GM19240 (cell line): Measurements from ENCODE around the gene ABLIM2.

Experiments
- DNase-seq: peaks from one replicate; pipeline ENCODE4 v3.0.0; 2011; ENCODE audit warnings: low spot score; ENCODE audit not compliant: insufficient read length

The ABLIM2 gene

DNA sequence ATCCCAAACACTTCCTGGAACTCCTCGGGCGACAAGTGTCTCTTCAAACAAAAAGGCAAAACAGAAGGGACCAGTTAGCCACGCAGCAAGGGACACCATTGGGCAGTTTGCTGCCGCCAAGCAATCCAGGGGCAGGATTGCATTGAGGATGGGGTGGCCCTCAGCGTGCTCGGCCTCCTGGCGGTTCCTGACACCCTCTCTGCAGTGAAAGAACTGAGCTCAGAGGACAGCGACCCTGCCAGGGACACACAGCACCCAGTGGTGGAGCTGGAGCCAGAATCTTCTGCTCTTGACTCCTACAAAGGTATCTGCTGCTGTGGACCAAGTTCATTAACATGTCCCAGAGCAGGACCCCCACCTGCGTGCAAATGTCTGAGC, 191.6 kb downstream of the ABLIM2 start:
- DNase-seq: no peak

DNA sequence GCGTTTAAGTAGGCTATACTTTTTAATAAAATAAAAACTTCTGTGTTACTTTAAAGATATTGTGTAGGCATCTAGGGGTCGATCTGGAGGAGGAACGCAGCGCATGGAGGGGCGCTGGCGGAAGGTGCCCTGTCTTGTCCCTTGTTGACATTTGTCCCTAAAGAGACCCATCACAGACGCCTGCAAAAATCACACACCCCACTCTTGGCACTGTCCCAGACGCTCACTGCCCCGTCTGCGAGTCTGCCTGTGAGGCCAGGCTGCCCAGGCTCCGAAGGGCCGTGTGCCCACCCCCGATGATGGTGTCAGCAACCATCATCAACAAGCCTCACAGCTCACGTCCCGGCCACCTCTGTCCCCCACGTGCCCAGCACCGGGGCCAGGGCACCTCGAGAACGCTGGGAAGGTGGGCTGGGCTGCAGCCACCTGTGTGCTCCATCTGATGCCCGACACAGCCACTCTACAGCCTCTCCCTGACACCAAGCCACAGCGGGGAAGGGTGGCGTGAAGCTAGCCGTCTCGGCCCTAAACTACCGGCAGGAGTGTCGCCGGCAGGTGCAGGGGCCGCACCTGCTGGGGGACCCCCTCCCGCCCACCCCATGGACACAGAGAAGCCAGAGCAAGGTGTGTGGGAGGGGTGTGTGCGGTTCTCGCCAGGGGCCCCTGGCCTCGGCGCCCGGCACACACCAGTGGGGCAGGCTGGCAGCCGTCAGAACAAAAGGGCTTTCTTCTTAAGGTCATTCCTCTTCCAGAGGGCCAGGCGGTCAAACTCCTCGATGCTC, 192.1 kb downstream of the ABLIM2 start:
- DNase-seq: no peak

DNA sequence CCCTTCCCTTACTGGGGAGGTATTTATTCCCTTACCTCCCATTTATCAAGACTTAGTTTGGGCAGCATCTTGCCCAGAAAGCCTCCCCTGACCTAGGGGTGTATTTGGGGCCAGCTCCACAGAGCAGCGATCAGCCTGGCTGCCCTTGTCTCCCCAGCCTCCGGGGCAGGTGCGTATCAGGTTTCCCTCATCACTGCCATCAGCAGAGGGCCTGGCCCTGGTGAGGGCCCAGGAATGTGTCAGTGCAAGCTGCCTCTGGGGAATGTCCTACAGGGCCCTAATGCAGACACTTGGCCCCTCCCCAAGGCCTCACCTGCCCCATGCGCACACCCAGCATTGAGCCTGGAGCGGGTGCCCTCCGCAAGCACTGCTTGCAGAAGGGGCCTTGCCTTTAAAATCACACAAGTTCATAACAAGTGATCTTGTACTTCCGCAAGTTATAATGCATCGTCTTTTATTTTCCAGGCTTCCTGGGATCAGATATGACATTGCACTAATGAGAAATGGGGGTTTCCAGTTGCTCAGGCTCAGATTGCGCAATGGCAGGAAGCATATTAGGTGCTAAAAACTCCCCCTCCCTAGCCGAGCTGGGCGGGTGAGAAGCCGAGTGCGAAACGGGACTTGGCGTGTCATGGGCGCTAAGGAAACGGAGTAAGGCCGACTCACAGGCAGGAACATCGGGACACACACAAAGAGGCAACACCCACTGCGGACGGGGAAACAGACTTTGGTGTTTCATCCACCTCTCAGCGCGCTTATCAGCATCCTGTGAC, 193.5 kb downstream of the ABLIM2 start:
- DNase-seq: no peak

DNA sequence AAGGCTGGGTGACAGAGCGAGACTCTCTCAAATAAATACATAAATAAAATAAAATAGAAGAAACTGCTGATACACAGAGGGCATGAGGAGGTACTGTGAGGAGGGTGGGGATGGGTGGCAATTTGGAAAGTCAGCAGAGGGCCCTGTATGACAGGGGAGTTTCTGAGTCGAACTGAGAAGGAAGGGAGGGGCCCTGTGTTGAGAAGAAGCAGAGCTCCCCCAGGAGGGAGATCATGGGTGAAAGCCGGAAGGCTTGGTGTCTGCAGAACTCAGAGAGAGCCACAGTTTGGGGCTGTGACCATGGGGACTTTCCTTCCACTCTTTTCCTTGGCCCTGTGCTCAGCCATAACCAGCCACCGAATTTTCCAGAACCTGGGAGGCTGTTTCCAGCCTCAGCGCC, 194.2 kb downstream of the ABLIM2 start:
- no peak for DNase-seq

DNA sequence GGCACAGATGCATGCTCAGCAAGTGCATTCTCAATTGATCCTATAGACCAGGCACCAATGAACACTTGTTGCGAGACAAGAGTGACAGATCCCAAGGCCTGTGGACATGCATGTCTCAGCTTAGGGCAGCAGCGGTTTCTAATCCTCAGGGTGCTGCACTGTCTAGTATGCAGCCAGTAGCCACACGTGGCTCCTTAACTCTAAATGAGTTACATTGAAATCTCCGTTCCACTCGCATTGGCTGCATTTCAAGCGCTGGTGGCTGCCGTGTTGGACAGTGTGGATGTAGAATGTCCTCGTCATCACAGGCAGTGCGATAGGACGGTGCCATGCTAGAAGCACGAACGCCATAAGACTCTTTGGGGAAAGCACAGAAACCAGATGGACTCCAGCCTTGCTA, 194.9 kb downstream of the ABLIM2 start:
- DNase-seq: no peak

DNA sequence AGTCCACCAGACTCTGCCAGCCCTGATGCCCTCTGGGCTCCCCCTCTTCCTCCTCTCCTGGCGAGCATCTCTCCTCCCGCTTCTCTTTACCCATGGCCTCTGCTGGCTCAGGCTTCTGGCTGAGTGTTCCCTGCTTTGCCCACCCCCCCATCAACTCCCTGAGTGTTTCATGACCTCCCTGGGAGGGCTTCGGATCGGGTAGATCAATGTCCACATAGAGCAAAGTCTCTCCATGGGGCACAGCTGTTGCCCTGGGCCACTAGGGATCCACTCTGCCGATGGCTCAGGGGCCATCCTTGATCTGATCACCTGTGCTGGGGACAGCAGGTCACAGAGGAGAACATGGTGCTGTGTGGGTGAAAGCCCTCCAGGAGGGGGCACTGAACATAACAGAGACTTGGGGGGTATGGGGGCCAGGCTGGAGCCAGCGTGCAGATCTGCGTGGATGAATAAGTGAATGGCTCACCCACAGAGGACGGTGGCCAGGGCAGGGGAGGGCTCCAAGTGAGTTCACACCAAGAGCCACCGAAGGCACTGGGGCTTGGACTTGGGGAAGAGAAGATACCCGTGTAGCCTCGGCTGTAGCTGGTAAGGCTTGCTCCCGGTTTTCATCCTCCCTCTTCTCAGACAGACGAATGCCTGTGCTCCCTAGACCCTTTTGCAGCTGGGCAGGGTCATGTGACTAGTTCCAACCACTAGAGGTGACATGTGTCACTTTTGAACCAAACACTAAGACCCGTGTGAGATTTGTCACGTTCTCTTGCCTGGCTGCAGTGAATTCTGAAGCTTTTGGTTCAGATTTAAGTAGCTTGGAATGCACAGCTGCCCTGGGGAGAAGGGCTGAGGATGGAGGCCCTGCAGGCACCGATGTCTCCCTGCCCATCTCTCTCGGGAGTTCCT, 195.8 kb downstream of the ABLIM2 start:
- DNase-seq: no peak

DNA sequence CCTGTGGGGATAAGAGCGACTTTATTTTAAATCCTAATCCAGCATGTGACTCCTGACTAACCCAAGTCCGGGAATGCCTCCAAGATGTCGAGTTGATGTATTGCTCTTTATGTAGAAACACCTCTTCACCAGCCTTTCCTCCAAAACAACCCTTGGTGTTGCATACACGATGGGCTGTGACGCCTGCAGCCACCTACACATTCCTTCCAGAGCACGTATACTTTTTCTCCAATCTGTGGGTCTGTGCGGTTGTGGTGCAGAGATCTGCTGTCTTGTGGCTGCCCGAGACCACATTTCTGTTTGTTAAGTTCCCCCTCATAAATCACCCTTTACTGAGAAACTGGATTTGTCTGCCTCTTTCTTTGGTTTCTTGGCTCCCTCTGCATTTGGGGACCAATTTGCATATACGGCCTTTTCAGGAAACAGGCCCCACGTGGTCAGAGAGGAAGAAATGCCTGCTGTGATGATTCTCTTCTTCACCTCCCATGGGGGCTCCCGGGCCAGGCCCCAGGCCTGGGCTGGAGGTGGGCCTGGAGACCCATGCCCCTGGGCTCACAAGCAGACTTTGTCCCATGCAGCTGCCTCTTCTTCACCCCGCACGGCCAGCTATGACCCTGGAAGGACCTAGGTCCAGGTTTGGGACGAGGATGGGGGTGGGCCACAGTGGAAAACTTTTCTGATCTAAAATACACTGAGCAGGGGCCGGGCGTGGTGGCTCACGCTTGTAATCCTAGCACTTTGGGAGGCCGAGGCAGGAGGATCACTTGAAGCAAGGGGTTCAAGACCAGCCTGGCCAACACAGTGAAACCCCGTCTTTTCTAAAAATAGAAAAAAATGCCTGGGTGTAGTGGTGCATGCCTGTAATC, 197.6 kb downstream of the ABLIM2 start:
- peak; percentile 22 for DNase-seq

DNA sequence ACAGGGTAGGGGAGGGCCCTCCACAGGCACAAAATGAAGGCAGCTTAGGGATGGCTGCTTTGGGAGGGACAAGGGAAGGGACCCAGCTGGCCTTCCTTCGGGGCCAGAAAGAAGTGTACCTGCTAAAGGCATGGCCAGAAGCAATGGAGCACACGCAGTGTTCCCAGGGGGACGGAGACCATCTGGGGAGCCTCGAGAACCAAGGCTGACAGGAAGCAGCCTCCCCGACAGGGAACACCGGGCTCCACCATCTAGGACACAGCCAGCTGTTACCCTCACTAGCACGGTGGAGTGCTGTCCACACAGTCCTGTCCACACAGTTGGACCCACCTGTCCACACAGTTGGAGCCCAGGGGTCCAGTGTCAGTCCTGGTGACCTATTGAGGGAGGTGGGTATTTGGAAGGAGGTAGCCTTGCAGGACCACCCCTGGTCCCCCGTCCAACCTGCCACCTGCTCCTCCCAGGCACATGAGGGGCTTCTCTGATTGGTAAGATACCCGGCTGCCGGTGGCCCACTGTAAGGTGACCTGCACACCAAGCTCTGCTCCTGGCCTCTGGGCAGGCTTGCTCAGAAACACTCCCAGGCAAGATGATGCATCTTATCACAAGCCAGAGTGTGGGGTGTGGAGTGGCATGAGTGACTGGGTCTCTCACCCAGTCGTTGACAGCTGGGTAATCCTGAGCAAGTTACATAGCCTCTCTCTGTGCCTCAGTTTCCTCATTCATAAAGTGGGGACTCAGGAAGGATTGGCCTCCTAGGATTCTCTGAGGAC, 198.4 kb downstream of the ABLIM2 start:
- DNase-seq: no peak

GRCh38 chr4:7959078-7959477, 199.5 kb downstream of the ABLIM2 start:
- no peak for DNase-seq

GRCh38 chr4:7956934-7957656, 201.5 kb downstream of the ABLIM2 start:
- DNase-seq: no peak

DNA sequence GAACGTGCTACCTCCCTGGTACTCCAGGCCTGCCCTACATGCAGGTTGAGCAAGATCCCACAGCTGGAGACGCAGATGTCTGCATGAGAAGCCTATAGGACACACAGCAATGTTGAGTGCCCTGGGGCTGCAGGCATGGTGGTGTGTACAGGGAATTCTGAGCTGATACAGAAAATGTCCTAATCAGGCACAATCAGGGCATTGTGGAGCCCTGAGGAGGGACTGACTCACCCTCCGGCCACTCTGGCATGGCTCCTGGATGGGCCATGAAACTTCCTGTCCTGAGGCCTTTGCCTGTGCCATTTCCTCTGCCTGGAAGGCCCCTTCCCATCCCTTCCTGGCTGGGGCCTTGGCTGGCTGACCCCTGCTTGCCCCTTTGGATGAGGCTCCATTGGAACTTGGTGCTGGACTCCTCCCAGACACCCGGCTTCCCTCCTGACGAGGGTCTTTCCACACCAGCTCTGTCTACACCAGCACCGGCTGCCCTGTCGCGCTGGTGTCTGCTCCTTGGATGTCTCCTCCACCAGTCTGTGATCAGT, 202.3 kb downstream of the ABLIM2 start:
- no peak for DNase-seq

DNA sequence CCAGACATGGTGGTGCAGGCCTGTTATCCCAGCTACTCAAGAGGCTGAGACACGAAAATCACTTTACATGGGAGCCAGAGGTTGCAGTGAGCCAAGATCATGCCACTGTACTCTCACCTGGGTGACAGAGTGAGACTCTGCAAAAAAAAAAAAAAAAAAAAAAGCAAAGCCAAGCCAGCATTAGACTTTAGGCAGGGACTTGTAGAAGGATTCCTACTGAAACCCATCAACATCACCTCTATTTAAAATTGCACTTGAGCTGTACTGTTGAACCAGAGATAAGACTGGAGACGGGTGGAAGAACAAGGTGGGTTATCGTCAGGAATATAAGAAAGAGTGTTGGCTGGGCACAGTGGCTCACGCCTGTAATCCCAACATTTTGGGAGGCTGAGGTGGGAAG, 203.2 kb downstream of the ABLIM2 start:
- no peak for DNase-seq

- DNase-seq: no peak
These were observed 206.0 kb downstream of the ABLIM2 start for GRCh38 chr4:7952615-7953014.

DNA sequence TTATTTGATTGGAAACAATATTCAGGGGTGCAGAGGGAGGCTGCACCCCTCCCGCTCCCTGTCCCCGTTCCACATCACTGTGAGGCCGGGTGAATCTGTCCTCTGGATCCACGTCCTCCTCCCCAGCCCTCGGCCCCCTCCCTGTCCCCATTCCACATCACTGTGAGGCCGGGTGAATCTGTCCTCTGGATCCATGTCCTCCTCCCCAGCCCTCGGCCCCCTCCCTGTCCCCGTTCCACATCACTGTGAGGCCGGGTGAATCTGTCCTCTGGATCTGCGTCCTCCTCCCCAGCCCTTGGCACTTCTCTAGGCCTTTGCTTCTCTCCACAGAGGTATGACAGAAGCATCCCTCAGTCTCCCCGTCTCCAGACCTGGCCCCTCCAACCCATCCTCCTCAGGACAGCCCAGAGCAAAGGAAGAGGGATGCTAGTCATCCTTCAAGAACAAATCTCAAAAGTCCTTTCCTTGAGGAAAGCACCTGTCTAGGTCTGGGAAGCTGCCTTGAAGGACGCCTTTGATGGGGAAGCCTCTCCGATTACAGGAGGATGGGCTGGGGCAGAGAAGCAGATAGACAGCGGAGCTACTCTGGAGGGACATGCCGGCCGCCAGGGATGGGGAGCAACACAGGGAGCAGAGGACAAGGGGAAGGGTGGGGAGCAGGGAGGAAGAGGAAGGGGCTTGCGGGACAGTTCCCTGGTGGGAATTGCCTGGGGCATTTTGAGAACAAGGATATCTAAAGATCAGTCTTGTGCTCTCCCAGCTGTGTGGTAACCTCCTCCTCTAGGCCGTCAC, 208.1 kb downstream of the ABLIM2 start:
- no peak for DNase-seq

DNA sequence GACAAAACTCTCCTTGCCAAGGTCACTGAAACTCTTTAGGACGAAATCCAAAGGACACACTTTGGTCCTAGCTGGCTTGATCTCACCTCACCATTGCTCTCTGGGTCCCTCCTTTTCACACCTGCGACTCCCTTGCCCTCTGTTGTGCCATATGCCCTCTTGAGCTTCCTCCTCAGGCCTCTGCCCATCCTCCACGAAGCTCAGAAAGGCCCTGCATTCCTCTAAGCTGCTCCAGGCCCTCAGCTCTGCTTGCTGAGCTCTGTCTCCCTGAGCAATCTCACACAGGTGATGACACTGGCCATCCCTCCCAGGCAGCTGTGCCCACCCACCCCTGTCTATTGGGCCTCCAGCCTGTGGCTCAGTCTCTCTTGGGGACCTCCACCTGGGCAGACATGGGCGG, 208.9 kb downstream of the ABLIM2 start:
- DNase-seq: no peak

DNA sequence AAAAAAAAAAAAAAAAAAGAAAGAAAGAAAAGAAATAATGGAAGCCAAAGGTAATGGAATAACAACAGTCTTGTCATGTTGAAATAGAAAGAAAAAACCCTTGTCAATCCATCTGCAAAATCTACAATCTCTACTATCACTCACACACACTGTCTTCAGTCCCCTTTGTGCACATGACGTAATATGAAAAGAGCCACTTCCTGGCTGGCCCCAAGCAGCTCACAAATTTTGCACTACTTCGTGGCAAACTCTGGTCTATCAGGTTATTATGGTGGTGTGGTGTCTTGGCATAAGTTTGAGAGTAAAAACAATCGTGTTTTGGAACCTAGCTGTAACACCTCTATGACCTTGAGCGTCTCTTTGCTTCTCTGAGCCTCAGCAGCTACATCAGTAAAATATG, 210.7 kb downstream of the ABLIM2 start:
- no peak for DNase-seq

DNA sequence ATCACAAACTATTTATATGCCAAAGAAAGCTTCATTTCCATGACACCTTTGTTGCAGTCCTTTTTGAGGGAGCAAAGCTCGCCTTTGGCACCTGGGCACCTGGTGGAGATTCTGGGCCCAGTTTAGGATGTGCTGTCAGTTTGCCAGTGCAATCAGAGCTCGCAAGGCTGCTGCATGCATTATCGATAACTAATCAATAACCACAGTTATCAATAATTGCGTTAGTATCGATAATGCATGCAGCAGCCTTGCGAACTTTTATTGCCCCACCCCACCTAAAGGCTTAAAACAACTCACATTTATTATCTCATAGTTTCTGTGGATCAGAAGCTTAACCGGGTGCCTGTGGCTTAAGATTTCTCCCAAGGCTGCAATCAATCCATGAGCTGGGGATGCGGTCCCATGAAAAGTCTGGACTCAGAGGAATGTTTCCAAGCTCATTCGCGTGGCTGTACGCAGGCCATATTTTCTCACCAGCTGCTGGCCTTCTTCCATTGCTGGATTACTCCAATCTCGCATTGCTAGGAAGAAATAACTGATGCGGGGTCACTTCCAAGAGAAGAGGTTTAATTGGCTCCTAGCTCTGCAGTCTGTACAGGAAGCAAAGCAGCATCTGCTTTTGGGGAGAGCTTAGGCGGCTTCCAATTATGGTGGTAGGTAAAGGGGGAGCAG, 212.8 kb downstream of the ABLIM2 start:
- no peak for DNase-seq
